CD4-positive, alpha-beta T cell (primary cell): ENCODE results near the gene ENTPD7. TPM values are rescaled to one million over a fixed set of nuclear protein-coding genes. Genes with fewer than 3 reads are reported as not detected.

Experiments used
- ATAC-seq: fragments of 200-7000 bp; cut with Tn5 transposase; one replicate; pipeline ENCODE4 v1.10.0; 2022; ENCODE audit warnings: mild to moderate bottlenecking; ENCODE audit not compliant: poor library complexity
- CTCF ChIA-PET: fragments of 350-600 bp; sonication (Branson Sonifier 250); formaldehyde crosslinking; loops from one replicate; lab custom pipeline; 2021; ENCODE audit warnings: antibody characterized with exemption, inconsistent platforms; lab: Charles Lee
- POLR2A ChIA-PET: fragments of 350-600 bp; sonication (Branson Sonifier 250); formaldehyde crosslinking; loops from one replicate; lab custom pipeline; 2021; ENCODE audit warnings: antibody characterized with exemption, inconsistent platforms; lab: Charles Lee
- DNase-seq, 14 experiments: peaks; one replicate each; pipeline ENCODE4 v3.0.0-alpha.2; 2013 to 2020; ENCODE audit warnings: mixed read lengths in 2 of 14
- H3K27ac ChIP-seq, 2 donors: one replicate each; pipeline versions ENCODE4 v1.5.1 to v1.7.0; 2013; ENCODE audit warnings: low read length in 2 of 2, low read depth in 1 of 2, mild to moderate bottlenecking in 1 of 2
- H3K27me3 ChIP-seq, 2 experiments: 1 replicate in 1 of 2; 2 replicates in 1 of 2; pipeline versions ENCODE4 v1.6.1 to v1.7.0; 2013; ENCODE audit warnings: low read length in 2 of 2, control low read depth in 1 of 2, mild to moderate bottlenecking in 1 of 2, moderate library complexity in 1 of 2; ENCODE audit not compliant: insufficient read depth in 2 of 2, control insufficient read depth in 1 of 2
- H3K36me3 ChIP-seq: one replicate; pipeline ENCODE4 v1.6.1; 2013; ENCODE audit warnings: low read length, control low read depth; ENCODE audit not compliant: insufficient read depth
- H3K4me1 ChIP-seq: one replicate; pipeline ENCODE4 v1.6.1; 2013; ENCODE audit warnings: low read length, control low read depth; ENCODE audit not compliant: insufficient read depth
- H3K4me3 ChIP-seq: one replicate; pipeline ENCODE4 v1.5.1; 2013; ENCODE audit warnings: mild to moderate bottlenecking, low read length, moderate library complexity
- H3K9me3 ChIP-seq, 2 experiments: 1 replicate in 1 of 2; 2 replicates in 1 of 2; pipeline versions ENCODE4 v1.6.1 to v1.7.0; 2013; ENCODE audit warnings: low read length in 2 of 2, mild to moderate bottlenecking in 2 of 2, control low read depth in 1 of 2, moderate library complexity in 1 of 2; ENCODE audit not compliant: control insufficient read depth in 1 of 2, insufficient read depth in 1 of 2
- H3K27ac Mint-ChIP-seq: one replicate; pipeline ENCODE4 v1.8.0; 2020; ENCODE audit warnings: mixed read lengths
- H3K27me3 Mint-ChIP-seq: one replicate; pipeline ENCODE4 v1.8.0; 2021; ENCODE audit warnings: mixed read lengths
- H3K36me3 Mint-ChIP-seq: one replicate; pipeline ENCODE4 v1.8.0; 2021; ENCODE audit warnings: low read depth, mixed read lengths
- H3K4me1 Mint-ChIP-seq: one replicate; pipeline ENCODE4 v1.8.0; 2021; ENCODE audit warnings: low read depth, mixed read lengths
- H3K4me3 Mint-ChIP-seq: one replicate; pipeline ENCODE4 v1.8.0; 2020; ENCODE audit warnings: mild to moderate bottlenecking, mixed read lengths
- H3K9me3 Mint-ChIP-seq: one replicate; pipeline ENCODE4 v1.8.0; 2020; ENCODE audit warnings: mixed read lengths
- intact Hi-C, 2 experiments: fragments of 100-400 bp; cut with DNase I in 1 of 2; cut with micrococcal nuclease in 1 of 2; formaldehyde crosslinking; loops; one replicate each; pipeline versions ENCODE4 v1.15.1 to v1.9.0; 2023 to 2025; cut with DNase I, micrococcal nuclease
- total RNA-seq, 174 experiments: library from RNA in 2 of 174; stranded (reverse) in 2 of 174; gene quantifications; one replicate each; pipeline ENCODE4 v1.2.3 and lab custom pipeline; 2021 to 2026
- TF ChIP-seq, protein P1 (sequence below): fragments of 200-600 bp; IDR thresholded peaks from one replicate; pipeline ENCODE4 v1.8.0; 2022; ENCODE audit warnings: antibody characterized with exemption, mild to moderate bottlenecking

The ENTPD7 gene
- total RNA-seq, 2 experiments from 2014 or later = 1.1 to 1.4 TPM

DNA sequence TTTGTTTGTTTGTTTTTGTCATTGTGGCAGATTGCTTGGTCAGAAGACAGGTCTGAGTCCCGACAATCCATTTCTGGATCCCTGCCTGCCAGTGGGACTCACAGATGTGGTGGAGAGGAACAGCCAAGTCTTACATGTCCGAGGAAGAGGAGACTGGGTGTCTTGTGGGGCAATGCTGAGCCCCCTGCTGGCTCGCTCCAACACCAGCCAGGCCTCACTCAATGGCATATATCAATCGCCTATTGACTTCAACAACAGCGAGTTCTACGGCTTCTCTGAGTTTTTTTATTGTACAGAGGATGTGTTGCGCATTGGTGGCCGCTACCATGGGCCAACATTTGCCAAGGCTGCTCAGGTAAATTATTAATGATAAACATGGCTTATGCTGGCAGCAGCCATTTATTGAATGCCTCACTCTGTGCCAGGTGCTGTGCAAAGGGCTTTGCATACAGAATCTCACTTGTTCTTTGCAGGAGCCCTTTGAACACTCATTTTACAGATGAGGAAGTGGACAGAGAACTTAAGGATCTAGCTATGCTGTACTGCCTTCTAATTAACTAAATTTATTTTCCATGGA is 39.3 kb downstream of the ENTPD7 start:
- Histone ChIP-seq H3K36me3 (peaks cover 39% of the 10 kb centered on the region), H3K27me3 (no peaks in the 10 kb centered on the region), H3K4me1 (no peaks in the 10 kb centered on the region), H3K4me3 (no peak overlapping the region), H3K9me3 (no peaks in the 10 kb centered on the region), H3K27ac (no peak overlapping the region)
- TF ChIP-seq, protein P1, sequence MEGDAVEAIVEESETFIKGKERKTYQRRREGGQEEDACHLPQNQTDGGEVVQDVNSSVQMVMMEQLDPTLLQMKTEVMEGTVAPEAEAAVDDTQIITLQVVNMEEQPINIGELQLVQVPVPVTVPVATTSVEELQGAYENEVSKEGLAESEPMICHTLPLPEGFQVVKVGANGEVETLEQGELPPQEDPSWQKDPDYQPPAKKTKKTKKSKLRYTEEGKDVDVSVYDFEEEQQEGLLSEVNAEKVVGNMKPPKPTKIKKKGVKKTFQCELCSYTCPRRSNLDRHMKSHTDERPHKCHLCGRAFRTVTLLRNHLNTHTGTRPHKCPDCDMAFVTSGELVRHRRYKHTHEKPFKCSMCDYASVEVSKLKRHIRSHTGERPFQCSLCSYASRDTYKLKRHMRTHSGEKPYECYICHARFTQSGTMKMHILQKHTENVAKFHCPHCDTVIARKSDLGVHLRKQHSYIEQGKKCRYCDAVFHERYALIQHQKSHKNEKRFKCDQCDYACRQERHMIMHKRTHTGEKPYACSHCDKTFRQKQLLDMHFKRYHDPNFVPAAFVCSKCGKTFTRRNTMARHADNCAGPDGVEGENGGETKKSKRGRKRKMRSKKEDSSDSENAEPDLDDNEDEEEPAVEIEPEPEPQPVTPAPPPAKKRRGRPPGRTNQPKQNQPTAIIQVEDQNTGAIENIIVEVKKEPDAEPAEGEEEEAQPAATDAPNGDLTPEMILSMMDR = peak; percentile 15
- H3K27me3 Mint-ChIP-seq = no peaks in the 10 kb centered on the region
- intact Hi-C loops = loop anchor here in 1 of 2 experiments (5.0 kb wide), 1 partner anchor 136 kb away; no protein-coding TSS in a partner anchor
- H3K36me3 Mint-ChIP-seq = peaks cover 74% of the 10 kb centered on the region
- DNase-seq = peak in 2 of 14 experiments; percentile 3 to 8
- no peaks in the 10 kb centered on the region for H3K4me1 Mint-ChIP-seq
- H3K27ac Mint-ChIP-seq = no peak overlapping the region
- ChIA-PET CTCF (no interaction called here), POLR2A (no interaction called here)
- no peak overlapping the region for H3K4me3 Mint-ChIP-seq
- no peaks in the 10 kb centered on the region for H3K9me3 Mint-ChIP-seq
- no peak for ATAC-seq

DNA sequence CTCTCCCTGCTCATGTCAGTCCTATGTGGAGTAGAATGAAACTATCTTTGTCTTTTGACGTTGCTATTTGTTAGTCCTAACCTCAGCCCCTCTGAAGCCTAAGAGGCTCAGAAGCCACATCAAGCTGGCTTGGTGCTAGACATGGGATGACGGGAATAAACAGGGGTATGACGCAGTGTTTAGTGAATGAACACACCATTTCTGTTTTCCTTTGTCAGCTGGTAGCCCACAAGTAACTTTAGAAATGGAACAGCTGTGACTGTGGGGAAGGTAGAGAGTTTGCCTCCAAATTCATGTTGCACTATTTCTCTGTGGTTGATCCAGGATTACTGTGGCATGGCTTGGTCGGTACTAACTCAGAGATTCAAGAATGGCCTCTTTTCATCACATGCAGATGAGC is 41.3 kb downstream of the ENTPD7 start:
- Mint-ChIP-seq H3K9me3 (no peaks in the 10 kb centered on the region), H3K36me3 (peaks cover 85% of the 10 kb centered on the region)

DNA sequence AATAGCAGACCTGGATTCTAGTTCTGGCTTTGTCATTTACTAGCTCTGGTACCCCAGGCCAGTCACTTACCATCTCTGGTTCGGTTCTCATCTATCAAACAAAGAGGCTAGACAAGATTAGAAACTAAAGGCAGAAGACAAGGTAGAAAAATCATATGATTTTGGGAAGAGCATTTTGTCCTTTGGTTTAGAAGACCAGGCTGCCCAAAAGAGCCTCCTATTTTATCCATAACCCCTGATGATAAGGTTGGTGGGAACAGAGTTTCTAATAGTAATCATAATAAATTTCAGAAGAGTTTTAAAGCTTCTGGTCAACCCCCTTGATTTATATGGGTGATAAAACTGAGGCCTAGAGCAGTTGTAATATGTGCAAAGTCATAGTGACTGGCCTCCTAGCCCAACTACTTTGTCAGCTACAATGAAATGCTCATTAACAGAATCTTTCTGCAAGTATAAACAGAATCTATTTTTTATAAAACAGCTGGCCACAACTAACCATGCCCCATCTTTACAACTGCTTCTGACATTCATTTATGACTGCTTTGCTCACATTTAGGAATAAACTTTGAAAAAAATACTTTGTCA is 49.2 kb downstream of the ENTPD7 start:
- Histone ChIP-seq H3K4me3 (no peak overlapping the region), H3K4me1 (no peaks in the 10 kb centered on the region), H3K27ac (no peak overlapping the region), H3K36me3 (peaks cover 38% of the 10 kb centered on the region), H3K27me3 (no peaks in the 10 kb centered on the region), H3K9me3 (no peaks in the 10 kb centered on the region)
- intact Hi-C loops = no loop called here
- Mint-ChIP-seq H3K36me3 (peaks cover 63% of the 10 kb centered on the region), H3K9me3 (no peaks in the 10 kb centered on the region), H3K4me3 (no peak overlapping the region), H3K27ac (no peak overlapping the region), H3K4me1 (no peaks in the 10 kb centered on the region), H3K27me3 (no peaks in the 10 kb centered on the region)
- TF ChIP-seq, protein P1 = no peak
- DNase-seq (no peak), ATAC-seq (no peak)
- ChIA-PET POLR2A (no interaction called here), CTCF (interaction anchor here (0.7 kb wide), 1 partner anchor 316 kb away, joined by 3 read pairs; no protein-coding TSS in a partner anchor)

More for the DNA sequence above, 41.3 kb downstream of the ENTPD7 start:
- H3K27ac Mint-ChIP-seq = no peak overlapping the region
- intact Hi-C loops = no loop called here
- Histone ChIP-seq H3K9me3 (no peaks in the 10 kb centered on the region), H3K4me3 (no peak overlapping the region), H3K27ac (no peak overlapping the region), H3K27me3 (no peaks in the 10 kb centered on the region), H3K4me1 (no peaks in the 10 kb centered on the region), H3K36me3 (peaks cover 48% of the 10 kb centered on the region)
- H3K4me3 Mint-ChIP-seq = no peak overlapping the region
- TF ChIP-seq, protein P1 = no peak
- no peaks in the 10 kb centered on the region for H3K4me1 Mint-ChIP-seq
- H3K27me3 Mint-ChIP-seq = no peaks in the 10 kb centered on the region
- POLR2A ChIA-PET = no interaction called here
- ATAC-seq = no peak
- CTCF ChIA-PET = no interaction called here
- DNase-seq = no peak
